ENCODE results near the gene MRPS11.
"Not testable (repeated sequence)": the region's sequence is repeated elsewhere in the genome, so short reads cannot be mapped to it uniquely, and the experiment has no call there.

MRPS11 gene

GRCh38 chr15:88497109-88497765 lies 29.7 kb downstream of the MRPS11 start:
- no peak for DNase-seq

GRCh38 chr15:88498996-88499395 lies 31.5 kb downstream of the MRPS11 start:
- no peak for DNase-seq

GRCh38 chr15:88504445-88504844 lies 36.9 kb downstream of the MRPS11 start:
- DNase-seq, result no peak

GRCh38 chr15:88505721-88506120 lies 38.2 kb downstream of the MRPS11 start:
- DNase-seq, result no peak

- no peak for DNase-seq
Measured at GRCh38 chr15:88506628-88507027, 39.1 kb downstream of the MRPS11 start.

GRCh38 chr15:88509321-88509720 lies 41.8 kb downstream of the MRPS11 start:
- no peak for DNase-seq

GRCh38 chr15:88509964-88510363 lies 42.5 kb downstream of the MRPS11 start:
- no peak for DNase-seq

GRCh38 chr15:88511161-88511560 lies 43.7 kb downstream of the MRPS11 start:
- DNase-seq, result no peak

GRCh38 chr15:88512078-88512477 lies 44.6 kb downstream of the MRPS11 start:
- no peak for DNase-seq

GRCh38 chr15:88512601-88513000 lies 45.1 kb downstream of the MRPS11 start:
- DNase-seq, result no peak

- no peak for DNase-seq
Measured at GRCh38 chr15:88513195-88513594, 45.7 kb downstream of the MRPS11 start.

- DNase-seq, result no peak
Measured at GRCh38 chr15:88518903-88519302, 51.4 kb downstream of the MRPS11 start.

GRCh38 chr15:88524094-88524493 lies 56.6 kb downstream of the MRPS11 start:
- not testable (repeated sequence) for DNase-seq

- no peak for DNase-seq
Measured at GRCh38 chr15:88525418-88525817, 57.9 kb downstream of the MRPS11 start.

GRCh38 chr15:88526247-88526879 lies 58.9 kb downstream of the MRPS11 start:
- DNase-seq, result no peak

GRCh38 chr15:88529021-88529630 lies 61.6 kb downstream of the MRPS11 start:
- no peak for DNase-seq
